GM12801 (cell line): Measurements from ENCODE around the gene MRPS5.

ENCODE experiments used
- CTCF ChIP-seq: IDR thresholded peaks from one replicate; pipeline ENCODE4 v1.5.1; 2011; ENCODE audit warnings: control low read depth; ENCODE audit not compliant: insufficient read length; ENCODE audit errors: extremely low read depth

MRPS5 gene

GRCh38 chr2:95110395-95110794 lies 11.2 kb downstream of the MRPS5 start:
- TF ChIP-seq CTCF = no peak

- no peak for TF ChIP-seq CTCF
Observed at GRCh38 chr2:95109260-95109659, 12.3 kb downstream of the MRPS5 start.

GRCh38 chr2:95106081-95106480 lies 15.5 kb downstream of the MRPS5 start:
- no peak for TF ChIP-seq CTCF

GRCh38 chr2:95104606-95105005 lies 17.0 kb downstream of the MRPS5 start:
- no peak for TF ChIP-seq CTCF

- TF ChIP-seq CTCF = no peak
Observed at GRCh38 chr2:95099910-95100309, 21.7 kb downstream of the MRPS5 start.

GRCh38 chr2:95091885-95092555 lies 29.6 kb downstream of the MRPS5 start:
- TF ChIP-seq CTCF = no peak

GRCh38 chr2:95087379-95087778 lies 34.2 kb downstream of the MRPS5 start:
- TF ChIP-seq CTCF = no peak
